ENCODE data around the gene H19. TPM values are rescaled to one million over a fixed set of nuclear protein-coding genes. Genes with fewer than 3 reads are reported as not detected.

The H19 gene
- total and polyA plus RNA-seq, 2 of the 8 experiments (the other 6 are each of a cell fraction or from before 2014, with no cell fraction given) = 5.2 to 10.0 TPM

DNA sequence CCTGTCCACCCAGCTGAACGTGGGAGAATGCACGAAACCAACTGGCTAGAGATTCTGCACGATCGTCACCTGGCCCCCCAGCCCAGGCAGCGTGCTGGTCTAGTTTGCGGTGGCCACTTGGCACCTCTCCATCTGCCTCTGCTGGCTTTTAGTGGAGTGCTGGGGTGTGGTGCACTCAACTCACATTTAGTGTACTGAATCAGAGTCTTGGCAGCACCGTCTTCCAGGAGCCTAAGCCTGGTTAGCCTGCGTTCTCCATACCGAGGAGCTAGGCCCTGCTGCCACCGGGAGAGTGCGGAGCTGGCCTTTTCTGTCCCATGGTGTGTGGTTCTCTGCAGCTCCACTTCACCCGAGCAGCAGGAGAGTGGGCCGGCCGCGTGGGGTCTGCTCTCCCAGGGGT, 47.7 kb downstream of the H19 start:
- H3K14ac ChIP-seq (ENCODE audit: insufficient read length) = no peak overlapping the region
- no peak overlapping the region for H3K9ac ChIP-seq (replicated peaks in 1 of 4; ENCODE audit: extremely low read depth in 1 of 4, low read depth in 3 of 4, low read length in 3 of 4)
- H3K23me2 ChIP-seq (ENCODE audit: low read depth, low read length) = no peaks in the 10 kb centered on the region
- H4K20me1 ChIP-seq (replicated peaks in 1 of 2; ENCODE audit: control insufficient read depth in 1 of 2, insufficient read depth in 2 of 2, low read length in 2 of 2) = no peaks in the 10 kb centered on the region
- FAIRE-seq (no peak), DNase-seq (ENCODE audit: low read depth in 1 of 2, low spot score in 2 of 2) (no peak)
- H4K91ac ChIP-seq (replicated peaks; ENCODE audit: insufficient read length, low read length) = no peak overlapping the region
- no peak overlapping the region for H4K5ac ChIP-seq (ENCODE audit: insufficient read length, low read depth, low read length)
- no peak overlapping the region for H2BK120ac ChIP-seq (replicated peaks; ENCODE audit: low read depth, low read length)
- ChIA-PET POLR2A (ENCODE audit: partially characterized antibody) (interaction anchor here (1.3 to 1.8 kb wide), 3 partner anchors 9 to 201 kb away, joined by 3 to 5 read pairs (median 5); no protein-coding TSS in a partner anchor), CTCF (ENCODE audit: partially characterized antibody) (interaction anchor here (0.7 to 18.8 kb wide), 25 partner anchors 12 to 1013 kb away, joined by 3 to 416 read pairs (median 3); partner anchors contain the start of genes INS and TNNI2)
- H2BK15ac ChIP-seq (ENCODE audit: low read length) = no peak overlapping the region
- no peaks in the 10 kb centered on the region for H3K27me3 ChIP-seq (replicated peaks in 1 of 4; ENCODE audit: control insufficient read depth in 3 of 4, extremely low read depth in 1 of 4, insufficient read depth in 3 of 4, low read length in 3 of 4)
- H2BK12ac ChIP-seq (ENCODE audit: low read depth, low read length) = no peak overlapping the region
- H3K79me2 ChIP-seq (ENCODE audit: control insufficient read depth in 1 of 2, insufficient read depth in 2 of 2, low read length in 2 of 2) = no peaks in the 10 kb centered on the region
- H3K27ac ChIP-seq (ENCODE audit: low read depth, low read length) = no peak overlapping the region
- no peak overlapping the region for H3K4me3 ChIP-seq (ENCODE audit: extremely low read depth in 1 of 4, insufficient read depth in 2 of 4, low read depth in 3 of 4, low read length in 4 of 4)
- H3K18ac ChIP-seq (ENCODE audit: extremely low read depth, low read length) = no peak overlapping the region
- H4K8ac ChIP-seq (ENCODE audit: extremely low read depth, insufficient read depth, low read length) = no peak overlapping the region
- no CpG with 5 or more reads among the region's 15 CpGs for WGBS, 2 experiments (ENCODE audit: extremely low coverage in 1 of 2, insufficient coverage in 1 of 2, insufficient read length in 1 of 2, insufficient replicate concordance in 2 of 2, low coverage in 1 of 2, low lambda C conversion rate in 2 of 2, missing lambda C conversion rate in 1 of 2)
- H3K9me3 ChIP-seq (ENCODE audit: insufficient read depth in 2 of 2, low read depth in 1 of 2, low read length in 1 of 2) = no peaks in the 10 kb centered on the region
- no peaks in the 10 kb centered on the region for H3K4me1 ChIP-seq (replicated peaks in 1 of 4; ENCODE audit: control insufficient read depth in 3 of 4, insufficient read depth in 4 of 4, low read length in 3 of 4)
- H3K36me3 ChIP-seq (ENCODE audit: control insufficient read depth in 2 of 4, insufficient read depth in 4 of 4, low read length in 3 of 4) = no peaks in the 10 kb centered on the region
- H2AK5ac ChIP-seq (ENCODE audit: low read depth, low read length) = no peak overlapping the region
- H3K56ac ChIP-seq (replicated peaks; ENCODE audit: insufficient read length, low read depth, low read length) = no peak overlapping the region
- no peak overlapping the region for H3K4me2 ChIP-seq (ENCODE audit: insufficient read depth in 1 of 2, low read depth in 2 of 2, low read length in 2 of 2)
- TF ChIP-seq KDM1A (IDR thresholded peaks at IDR 0.05; ENCODE audit: borderline replicate concordance, low read length) (no peak), NANOG (IDR thresholded peaks at IDR 0.05; ENCODE audit: insufficient read depth, low read depth, low read length, poor library complexity, severe bottlenecking) (no peak), NRF1 (IDR thresholded peaks at IDR 0.05; ENCODE audit: low read depth, low read length) (no peak), EZH2 (IDR thresholded peaks at IDR 0.05; ENCODE audit: low read depth, low read length, severe bottlenecking) (no peak), TBP (IDR thresholded peaks at IDR 0.05; ENCODE audit: low read depth, low read length) (no peak), EGR1 (IDR thresholded peaks at IDR 0.05; ENCODE audit: borderline replicate concordance, low read depth, low read length) (no peak), TAF7 (optimal IDR thresholded peaks at IDR 0.05; ENCODE audit: borderline replicate concordance, low read depth, low read length) (no peak)
- H3K23ac ChIP-seq (ENCODE audit: insufficient read length) = no peak overlapping the region
- H3K4ac ChIP-seq (replicated peaks; ENCODE audit: insufficient read length, low read depth, low read length) = no peak overlapping the region
- H2BK20ac ChIP-seq (ENCODE audit: low read length) = no peak overlapping the region
- no peaks in the 10 kb centered on the region for H3K79me1 ChIP-seq (ENCODE audit: low read depth, low read length)
- no peak overlapping the region for H2BK5ac ChIP-seq (ENCODE audit: low read depth, low read length)
- no peak overlapping the region for H2AFZ ChIP-seq (ENCODE audit: low read length)
